CD4-positive, alpha-beta T cell treated with Interleukin-6 at 100 ng/mL for 8 hours (primary cell): ENCODE data around the gene HDAC8.
"Not testable (repeated sequence)": the region's sequence is repeated elsewhere in the genome, so short reads cannot be mapped to it uniquely, and the experiment has no call there.

ENCODE experiments used
- DNase-seq: peaks from one replicate; pipeline ENCODE4 v3.0.0-alpha.2; 2020; ENCODE audit warnings: mixed read lengths, low spot score

The HDAC8 gene

DNA sequence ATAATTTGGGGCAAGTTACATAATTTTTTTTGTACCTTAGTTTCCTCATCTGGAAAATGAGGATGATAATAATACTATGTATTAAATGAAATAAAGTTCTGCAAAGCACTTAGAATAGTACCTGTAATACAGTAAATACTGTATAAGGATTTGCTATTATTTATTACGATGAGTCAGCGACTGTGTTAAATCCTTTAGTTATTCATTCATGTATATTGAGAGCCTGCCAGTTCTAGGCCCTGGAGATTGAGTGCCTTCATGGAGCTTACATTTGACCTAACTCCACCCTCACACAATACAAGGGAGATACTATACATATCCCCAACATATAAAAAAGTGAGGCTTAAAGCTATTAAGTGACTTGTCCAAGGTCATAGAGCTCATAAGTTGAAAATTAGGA lies 199.9 kb downstream of the HDAC8 start:
- DNase-seq = no peak

DNA sequence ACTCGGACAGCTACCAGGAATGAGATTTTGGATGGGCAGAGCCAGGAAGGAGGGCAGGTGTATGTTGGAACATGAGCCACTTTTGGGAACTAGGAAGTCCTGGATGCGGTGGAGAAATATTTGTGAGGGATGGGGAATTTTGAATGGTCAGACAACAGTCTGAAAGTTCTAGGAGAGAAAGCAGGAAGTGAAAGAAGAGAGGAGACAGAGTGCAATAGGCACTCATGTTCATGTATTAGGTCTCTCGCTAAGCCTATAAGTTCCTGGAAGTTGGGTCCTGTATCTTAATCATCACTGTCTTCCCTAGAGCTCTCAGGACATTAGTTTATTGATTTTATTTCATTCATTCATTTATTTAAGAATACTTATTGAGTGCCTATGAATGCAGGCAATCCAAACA lies 201.2 kb downstream of the HDAC8 start:
- no peak for DNase-seq

DNA sequence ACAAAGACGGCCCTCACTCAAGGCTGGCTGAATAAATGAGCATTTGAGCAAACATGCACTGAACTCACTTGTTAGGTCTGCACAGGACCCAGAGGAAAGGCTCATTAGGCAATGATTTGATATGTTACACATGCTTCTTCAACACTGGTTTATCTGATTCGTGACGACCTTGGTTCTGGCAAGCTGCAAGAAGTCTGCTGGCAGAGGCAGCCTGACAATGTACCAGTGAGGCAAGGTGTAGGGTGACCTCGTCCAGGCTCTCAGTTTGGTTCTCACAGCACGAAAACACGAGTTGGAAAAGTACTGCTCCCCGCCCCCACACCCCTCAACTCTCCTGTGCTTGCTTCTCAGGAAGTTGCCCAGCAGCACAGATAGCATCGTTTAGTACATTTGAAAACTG lies 203.8 kb downstream of the HDAC8 start:
- DNase-seq = no peak

DNA sequence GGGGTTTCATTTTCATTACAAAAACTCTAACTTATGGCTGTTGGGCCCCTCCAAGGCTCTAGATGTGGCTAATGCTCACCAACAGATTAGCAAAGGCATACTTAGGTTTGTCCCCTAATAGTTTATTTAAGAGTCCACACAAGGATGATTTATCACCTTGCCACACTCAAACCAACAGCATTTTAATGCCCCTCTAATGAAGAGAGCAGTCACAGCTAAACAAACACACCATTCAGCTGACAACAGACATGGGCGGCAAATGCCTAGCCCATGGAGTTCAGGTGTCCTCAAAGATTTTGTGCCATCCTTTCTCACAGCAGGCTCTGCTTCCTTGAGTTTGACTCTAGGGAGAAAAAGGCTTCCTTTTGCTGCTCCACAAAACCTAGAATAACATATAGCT lies 205.1 kb downstream of the HDAC8 start:
- no peak for DNase-seq

DNA sequence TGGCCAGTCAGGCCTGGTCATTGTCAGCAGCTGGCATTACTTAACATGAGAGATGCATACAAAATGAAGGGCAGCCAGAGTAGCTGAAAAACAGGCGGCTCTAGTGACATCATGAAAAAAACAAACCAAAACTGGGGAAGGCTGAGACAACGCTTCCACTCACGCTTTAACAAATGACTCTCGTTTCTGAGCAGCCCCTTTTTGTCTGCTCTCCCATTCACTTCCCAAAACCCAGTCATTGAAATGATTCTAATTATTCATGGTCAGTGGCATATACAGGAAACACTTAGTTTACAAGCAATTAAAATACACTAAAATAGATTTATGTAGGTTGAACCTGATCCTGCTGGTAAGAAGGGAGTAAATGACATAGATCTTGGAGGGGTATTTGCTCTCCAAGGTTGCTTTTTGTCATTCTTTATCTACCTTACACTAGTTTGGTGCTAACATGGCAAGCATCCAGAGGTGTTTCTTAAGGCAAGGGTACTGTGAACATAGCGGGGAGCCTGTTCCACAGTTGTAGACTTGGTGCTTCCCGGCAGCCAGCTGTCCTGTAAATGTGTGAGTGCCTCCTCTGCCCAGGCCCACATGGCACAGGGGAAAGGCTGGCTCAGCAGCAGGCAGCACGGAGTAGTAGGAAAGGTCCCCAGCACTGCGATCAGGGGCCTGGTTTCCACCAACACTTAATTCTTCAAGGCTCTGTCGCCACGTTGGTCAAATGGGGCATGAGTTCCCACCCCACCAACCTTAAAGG lies 205.8 kb downstream of the HDAC8 start:
- no peak for DNase-seq

DNA sequence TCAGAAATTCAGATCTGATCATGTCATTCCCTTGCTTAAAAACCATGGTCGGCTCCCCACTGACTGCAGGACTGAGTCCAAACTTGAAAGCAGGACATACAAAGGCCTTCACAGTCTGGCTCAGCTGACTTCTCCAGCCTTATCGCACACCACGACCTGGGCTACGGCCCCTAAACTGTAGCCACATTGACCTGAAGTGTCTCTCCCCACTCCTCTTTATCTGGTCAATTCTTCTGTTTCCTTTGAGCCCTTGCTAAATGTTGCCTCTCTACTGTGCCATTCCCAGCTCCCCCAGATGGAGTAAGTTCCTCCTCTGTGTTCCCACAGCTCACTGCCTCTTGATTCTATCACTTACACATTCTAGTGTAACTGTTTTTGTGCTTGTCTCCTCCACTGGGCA lies 206.5 kb downstream of the HDAC8 start:
- no peak for DNase-seq

DNA sequence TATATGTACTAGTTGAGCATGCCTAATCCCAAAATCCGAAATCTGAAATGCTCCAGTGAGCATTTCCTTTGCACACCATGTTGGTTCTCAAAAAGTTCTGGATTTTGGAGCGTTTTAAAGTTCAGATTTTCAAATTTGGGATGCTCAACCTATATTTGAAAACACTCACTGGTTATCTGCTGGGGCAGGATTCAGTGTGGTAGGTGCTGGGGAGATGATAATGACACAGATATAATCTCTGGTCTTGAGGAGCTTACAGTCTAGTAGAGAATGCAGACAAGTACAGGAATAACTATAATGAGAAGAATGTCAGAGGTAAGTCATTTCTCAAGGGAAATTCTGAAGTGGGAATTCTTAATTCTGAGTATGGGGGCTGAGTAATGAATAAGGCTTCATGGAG lies 207.5 kb downstream of the HDAC8 start:
- DNase-seq = no peak

DNA sequence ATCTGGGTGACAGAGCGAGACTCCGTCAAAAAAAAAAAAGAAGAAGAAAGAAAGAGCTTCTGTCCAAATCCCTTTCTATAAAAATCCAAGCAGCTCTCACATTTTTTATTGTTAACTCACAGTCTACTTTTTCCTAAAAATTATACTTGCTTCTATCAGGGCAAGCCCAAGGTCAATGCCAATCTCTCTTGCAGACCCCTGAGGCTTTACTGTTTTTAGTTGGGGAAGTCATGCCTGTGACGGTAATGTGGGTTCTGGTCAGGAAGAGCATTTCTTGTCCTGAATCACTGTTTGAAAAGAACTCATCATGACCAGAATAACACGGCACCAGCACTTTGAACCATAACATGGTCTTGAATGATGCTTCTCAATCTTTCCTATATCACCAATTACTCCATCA lies 212.3 kb downstream of the HDAC8 start:
- no peak for DNase-seq

DNA sequence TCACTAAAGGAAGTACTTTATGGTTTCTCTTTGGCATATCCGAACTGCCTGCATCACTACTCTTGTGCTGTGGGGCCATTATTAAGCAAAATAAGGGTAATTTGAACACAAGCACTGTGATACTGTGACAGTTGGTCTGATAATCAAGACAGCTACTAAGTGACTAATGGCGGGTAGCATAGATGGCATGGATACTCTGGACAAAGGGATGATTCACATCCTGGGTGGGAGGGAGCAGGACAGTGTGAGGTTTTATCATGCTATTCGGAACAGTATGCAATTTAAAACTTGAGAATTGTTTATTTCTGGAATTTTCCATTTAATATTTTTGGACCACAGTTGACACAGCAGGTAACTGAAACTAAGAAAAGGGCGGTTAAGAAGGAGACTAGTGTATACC lies 214.3 kb downstream of the HDAC8 start:
- no peak for DNase-seq

DNA sequence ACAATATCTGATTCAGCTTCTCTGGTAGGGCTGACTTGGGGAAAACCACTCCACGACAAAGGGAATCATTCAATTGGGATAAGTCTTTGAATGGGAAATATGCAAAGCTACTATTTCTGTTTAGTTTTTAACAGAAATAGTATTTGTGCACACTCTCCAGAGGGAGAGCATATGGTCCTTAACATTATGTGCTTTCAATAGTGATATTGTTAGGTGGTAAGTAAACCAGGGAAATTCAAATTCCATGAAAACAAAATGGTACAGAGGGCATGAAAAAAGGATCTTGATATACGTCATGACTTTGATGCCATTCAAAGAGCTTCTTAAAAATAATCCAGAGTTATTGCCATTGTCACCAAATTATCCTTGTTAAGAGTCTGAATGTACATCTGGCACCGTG lies 219.9 kb downstream of the HDAC8 start:
- DNase-seq = no peak

DNA sequence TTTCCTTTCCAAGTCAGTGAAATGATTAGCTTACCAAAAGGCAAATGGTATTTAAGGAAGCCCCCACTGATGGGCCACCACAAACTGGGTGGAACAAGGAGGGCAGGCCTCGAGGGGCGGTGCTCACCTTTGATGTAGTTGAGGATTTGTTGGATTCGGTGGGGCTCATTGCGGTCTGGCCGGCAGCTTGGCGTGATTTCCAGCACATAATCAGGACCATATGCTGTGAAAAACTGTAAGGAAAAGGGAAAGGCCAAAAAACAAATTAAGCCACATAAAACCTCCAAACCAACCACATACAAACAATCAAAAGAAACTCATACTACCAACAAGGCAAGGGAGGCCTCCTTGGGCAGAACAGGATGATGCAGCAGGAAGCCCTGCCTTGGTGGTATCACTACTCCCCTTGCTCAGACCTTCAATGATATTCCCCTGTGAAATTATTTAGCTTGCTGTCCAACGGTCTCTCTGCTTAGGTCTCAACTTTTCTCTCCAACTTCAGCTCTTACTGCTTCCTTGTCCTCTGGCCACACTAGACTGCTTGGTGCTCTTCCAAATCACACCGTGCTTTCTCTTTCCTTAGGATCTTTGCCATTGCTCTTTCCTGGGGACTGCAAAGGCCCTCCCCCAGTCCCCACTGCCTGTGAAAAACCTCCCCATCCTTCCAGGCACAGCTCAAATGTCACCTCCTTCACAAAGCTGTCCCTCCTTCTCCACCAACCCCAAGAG lies 220.9 kb downstream of the HDAC8 start:
- DNase-seq = no peak

DNA sequence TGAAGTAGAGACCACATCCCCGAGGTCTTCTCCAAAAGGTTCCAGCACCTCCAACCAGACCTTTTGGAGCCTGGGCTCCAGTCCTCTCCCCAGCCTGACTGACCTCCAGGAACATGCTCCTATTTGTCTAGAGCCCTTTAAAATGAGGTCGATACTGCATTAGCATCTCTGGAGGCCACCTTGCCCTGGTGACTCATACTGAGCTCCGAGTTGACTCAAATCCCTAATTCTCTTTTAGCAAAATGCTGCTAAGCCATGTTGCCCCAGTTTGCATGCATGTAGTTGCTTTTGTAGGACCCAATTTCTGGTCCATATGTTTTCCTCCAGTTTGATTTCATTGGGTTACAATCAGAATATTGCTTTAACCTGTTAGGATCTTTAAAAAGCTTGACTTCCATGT lies 223.5 kb downstream of the HDAC8 start:
- no peak for DNase-seq

DNA sequence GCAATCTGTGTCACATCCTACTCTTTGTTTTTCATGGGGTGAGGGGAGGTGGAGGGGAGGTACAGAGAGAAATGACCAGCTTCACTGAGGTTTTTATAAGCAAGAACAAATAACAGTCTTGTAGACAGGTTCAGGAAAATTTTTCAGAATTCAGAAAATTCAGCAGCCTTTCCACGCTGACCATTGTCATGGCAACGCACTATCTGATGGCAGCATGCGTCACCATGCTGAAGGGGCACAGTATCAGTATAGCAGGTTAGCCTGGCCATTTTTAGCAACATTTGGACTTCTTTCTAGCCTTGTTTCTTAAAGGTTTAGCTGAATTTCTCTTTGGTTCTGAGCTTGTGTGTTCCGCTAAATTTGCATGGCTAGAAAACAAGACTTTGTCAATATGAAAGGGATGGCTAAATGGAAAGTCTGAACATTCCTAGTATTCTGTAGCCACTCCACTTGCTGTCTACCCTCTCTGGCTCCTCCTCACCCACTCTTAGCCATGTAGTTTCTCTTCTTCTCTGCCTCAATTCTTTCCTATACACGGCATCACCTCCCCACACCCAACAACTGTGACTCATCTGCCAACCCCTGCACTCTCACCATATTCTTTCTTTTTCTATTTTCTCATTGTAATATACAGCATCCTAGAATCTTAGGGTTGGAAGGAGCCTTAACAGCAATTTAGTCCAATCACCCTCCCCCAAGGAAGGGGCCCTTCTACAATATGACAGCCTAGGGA lies 224.2 kb downstream of the HDAC8 start:
- no peak for DNase-seq

DNA sequence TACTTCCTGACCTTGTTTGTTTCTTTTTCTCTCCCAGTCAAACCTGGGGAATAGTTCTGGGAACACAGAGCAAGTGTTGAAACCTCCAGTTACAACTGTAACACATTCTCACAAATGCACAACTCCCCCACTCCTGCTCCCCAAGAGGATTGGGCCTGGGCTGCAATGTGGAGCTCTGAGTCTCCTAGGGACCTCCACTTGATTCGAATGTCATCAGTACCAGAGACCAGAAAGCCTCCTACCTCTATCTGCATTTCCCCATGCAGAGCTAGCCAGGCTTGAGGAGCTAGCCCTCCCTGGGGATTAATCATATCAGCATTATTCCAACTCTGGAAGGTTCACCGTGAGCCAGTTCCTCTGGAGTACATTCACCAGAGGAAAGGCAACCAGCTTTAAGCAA lies 225.3 kb downstream of the HDAC8 start:
- DNase-seq = no peak

DNA sequence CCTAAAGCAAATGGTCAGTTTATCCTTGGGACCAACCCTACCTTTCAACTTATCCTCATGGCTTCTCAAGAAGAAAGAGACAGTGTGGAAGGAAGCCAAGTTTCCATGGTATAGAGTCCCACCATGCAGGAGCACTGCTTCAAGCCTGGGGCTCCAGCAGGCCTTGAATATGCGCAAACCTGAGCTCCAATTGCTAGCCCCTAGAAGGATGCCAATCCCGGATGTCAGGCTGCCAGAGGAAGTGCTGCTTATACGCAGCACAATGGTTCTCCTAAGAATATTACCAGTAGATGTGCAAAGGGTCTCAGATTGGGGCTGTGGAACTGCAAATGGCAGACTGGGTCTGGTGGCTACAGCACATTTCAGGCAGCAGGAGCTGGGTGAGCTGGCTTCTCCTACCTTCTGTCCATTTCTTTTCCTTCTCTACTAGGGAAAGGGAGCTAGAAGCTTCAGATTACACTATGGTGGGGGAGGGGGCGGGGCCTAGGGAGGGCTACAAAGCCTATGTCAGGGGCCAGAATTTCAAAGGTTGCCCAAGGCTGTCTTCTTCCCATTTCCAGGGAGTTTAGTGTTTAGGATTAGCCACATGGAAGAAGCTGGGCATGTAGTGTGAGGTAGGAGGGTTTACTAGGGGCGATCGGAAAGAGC lies 226.2 kb downstream of the HDAC8 start:
- DNase-seq = no peak

DNA sequence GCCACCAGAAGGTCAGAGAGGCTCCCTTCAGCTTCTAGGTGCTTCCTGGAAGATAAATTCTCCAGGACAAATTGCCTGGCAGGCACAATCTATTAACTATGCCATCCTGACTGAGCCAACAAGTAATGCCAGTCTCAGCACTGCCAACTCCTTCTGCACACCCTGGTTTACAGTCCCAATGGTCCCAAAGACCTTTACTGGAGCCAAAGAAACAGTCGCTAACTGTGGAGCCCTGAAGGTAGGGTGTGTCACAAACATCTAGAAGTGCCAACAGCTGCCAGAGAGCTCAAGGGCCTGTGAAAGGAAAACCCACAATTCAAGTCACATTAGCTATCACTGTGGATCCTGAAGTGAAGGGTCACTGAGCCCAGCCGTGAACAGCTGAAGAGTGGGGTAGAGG lies 232.0 kb downstream of the HDAC8 start:
- no peak for DNase-seq

DNA sequence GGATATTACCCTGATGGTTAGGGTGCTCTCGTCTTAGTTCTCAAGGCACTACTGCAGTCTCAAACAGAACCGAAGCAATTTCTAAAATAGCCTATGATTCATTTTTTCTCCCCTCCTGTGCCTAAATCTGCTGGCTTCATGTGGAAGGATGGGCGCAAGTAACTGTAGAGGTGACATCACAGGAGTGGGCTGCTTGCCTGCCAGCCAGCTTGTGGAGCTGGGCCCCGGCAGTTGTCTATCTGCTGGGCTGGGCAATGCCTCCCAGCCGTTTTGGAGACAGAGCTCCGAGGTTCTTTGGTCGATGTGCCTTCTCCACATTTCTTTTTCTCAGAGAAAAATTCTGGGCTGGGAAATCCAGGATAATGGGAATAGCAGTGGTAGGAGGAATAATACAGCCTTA lies 232.6 kb downstream of the HDAC8 start:
- no peak for DNase-seq

DNA sequence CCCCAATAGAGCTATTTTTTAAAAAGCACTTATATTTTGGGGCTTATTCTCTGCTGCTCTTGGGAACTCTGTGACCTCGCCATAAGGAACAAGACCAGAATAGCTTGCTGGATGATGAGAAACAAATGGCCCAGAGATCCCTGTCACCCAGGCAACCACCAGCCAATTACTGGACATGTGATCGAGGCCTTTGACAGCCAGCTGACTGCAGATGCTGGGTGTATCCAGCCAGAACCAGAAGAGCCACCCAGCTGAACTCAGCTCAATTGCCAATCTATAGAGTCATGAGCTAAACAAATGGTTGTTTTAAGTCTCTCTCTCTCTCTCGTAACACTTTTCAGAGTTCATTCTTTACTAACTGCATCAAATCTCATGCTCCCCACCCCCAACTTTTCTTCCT lies 242.5 kb downstream of the HDAC8 start:
- DNase-seq = no peak

DNA sequence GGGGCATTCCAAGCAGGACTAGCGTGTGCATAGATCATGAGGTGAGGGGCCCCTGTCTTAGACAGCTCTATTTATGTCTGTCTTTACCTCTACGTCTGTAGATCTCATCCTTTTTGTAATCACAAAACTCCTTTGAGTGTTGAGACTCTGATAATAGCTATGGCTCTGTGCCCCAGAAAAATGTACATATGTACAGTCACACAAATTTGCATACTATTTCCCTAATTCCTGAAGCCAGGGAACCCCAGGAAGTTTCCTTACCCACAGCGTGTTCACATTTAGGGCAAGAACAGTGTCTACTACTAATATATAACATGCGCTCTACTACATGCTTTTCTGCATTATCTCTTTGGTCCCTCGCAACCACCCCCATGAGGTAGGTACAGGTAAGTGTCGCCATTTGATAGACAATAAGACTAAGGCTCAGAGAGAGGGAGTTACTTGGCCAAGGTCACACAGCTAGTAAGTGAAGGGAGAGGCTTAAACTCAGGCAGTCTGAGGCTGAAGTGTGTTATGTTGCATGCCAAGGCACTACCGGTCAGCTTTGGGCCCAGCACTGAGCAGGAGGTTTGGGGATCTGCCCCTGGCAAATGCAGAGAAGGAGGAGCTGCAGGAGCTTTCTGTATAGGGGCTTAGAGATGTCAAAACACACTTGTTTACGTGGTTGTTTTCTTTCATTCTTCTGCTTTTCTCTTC lies 245.9 kb downstream of the HDAC8 start:
- DNase-seq = no peak

DNA sequence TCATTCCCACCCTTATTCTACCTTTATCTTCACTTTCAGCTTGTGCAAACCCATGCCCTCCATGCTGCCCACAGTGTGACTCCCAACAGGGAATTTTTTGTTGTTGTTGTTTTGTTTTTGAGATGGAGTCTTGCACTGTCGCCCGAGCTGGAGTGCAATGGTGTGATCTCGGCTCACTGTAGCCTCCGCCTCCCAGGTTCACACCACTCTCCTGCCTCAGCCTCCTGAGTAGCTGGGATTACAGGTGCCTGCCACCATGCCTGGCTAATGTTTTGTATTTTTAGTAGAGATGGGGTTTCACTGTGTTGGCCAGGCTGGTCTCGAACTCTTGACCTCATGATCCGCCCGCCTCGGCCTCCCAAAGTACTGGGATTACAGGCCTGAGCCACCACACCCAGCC lies 253.0 kb downstream of the HDAC8 start:
- not testable (repeated sequence) for DNase-seq

DNA sequence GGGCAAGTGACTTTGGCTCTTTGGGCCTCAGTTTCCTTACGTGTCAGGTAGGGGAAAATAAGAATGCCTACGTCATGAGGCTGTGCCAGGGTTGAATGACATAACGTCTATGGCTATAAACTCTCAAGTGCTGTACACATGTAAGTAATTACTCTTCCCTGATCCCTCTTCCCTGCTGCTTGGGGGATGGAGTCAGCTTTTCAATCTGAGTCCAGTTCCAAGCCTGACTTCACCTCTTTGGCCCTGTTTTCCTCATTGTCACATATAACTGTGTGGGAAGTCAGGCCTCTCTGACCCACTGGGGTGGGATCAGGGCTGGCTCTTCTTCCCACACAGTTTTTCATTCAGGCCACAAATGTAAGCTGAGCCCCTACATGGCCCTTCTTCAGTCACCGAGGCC lies 255.5 kb downstream of the HDAC8 start:
- DNase-seq = no peak
